Brain microvascular endothelial cell (primary cell): Measurements from ENCODE around the gene WHAMM.

Experiments used
- DNase-seq: peaks from one replicate; pipeline ENCODE4 v3.0.0-alpha.2; 2020
- H3K27ac ChIP-seq: fragments of 250-450 bp; sonication (Bioruptor Pico); 2 replicates; pipeline ENCODE4 v1.5.1; 2020; ENCODE audit warnings: mild to moderate bottlenecking, moderate library complexity
- H3K27me3 ChIP-seq: fragments of 250-450 bp; sonication (Bioruptor Pico); replicated peaks from 2 replicates; pipeline ENCODE4 v1.5.1; 2020; ENCODE audit warnings: mild to moderate bottlenecking
- H3K36me3 ChIP-seq: fragments of 250-450 bp; sonication (Bioruptor Pico); replicated peaks from 2 replicates; pipeline ENCODE4 v1.5.1; 2020; ENCODE audit warnings: mild to moderate bottlenecking
- H3K4me3 ChIP-seq: 2 replicates; pipeline ENCODE4 v1.5.1; 2011; ENCODE audit warnings: low read depth, mild to moderate bottlenecking, control low read depth, low read length, moderate library complexity
- in situ Hi-C: cut with HindIII; loops from 2 replicates; pipeline ENCODE4 v1.10.0; 2017; ENCODE audit warnings: low sequenced_read_pairs, low pct_ligation_motif_present
- TF ChIP-seq, protein P1 (sequence below): IDR thresholded peaks from 2 replicates; pipeline ENCODE4 v1.5.1; 2011; ENCODE audit warnings: low read depth, mild to moderate bottlenecking, moderate library complexity, low read length, control low read depth, inconsistent platforms; ENCODE audit errors: missing control alignments

WHAMM gene

DNA sequence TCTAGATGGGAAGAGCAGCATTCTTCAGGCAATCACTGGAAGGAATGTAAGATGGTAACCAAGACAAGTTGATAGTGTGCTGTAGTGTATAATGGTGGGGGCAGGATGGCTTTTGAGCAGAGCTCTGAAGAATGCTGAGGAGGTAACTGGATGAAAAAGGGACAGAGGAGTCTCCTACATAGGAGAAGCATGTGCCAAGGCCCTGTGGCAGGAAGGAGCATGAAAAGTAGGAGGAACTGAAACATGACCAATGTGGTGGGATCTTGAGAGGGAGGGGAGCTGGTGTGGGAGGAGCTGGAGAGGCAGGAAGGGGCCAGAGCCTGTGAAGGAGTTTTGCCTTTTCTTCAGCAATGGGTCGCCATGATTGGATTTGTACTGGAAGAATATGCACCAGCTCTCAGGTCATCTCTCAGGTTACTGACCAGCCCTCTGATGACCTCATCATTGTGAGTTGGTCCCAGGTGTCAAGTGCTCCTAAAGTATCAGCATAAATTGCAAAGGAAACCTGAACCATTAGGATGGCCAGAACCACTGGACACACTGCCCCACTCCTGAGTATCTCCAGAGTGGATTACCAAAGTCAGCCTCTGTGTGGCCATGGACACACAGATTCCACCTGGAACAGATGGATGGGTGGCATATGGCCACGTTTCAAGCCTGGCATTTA is 42.1 kb upstream of the WHAMM start:
- no peak overlapping the region for H3K27ac ChIP-seq
- DNase-seq, result no peak
- H3K36me3 ChIP-seq, result peaks cover 2% of the 10 kb centered on the region
- in situ Hi-C loops, result no loop called here
- TF ChIP-seq, protein P1, sequence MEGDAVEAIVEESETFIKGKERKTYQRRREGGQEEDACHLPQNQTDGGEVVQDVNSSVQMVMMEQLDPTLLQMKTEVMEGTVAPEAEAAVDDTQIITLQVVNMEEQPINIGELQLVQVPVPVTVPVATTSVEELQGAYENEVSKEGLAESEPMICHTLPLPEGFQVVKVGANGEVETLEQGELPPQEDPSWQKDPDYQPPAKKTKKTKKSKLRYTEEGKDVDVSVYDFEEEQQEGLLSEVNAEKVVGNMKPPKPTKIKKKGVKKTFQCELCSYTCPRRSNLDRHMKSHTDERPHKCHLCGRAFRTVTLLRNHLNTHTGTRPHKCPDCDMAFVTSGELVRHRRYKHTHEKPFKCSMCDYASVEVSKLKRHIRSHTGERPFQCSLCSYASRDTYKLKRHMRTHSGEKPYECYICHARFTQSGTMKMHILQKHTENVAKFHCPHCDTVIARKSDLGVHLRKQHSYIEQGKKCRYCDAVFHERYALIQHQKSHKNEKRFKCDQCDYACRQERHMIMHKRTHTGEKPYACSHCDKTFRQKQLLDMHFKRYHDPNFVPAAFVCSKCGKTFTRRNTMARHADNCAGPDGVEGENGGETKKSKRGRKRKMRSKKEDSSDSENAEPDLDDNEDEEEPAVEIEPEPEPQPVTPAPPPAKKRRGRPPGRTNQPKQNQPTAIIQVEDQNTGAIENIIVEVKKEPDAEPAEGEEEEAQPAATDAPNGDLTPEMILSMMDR, result no peak
- no peaks in the 10 kb centered on the region for H3K27me3 ChIP-seq
- H3K4me3 ChIP-seq, result no peak overlapping the region

DNA sequence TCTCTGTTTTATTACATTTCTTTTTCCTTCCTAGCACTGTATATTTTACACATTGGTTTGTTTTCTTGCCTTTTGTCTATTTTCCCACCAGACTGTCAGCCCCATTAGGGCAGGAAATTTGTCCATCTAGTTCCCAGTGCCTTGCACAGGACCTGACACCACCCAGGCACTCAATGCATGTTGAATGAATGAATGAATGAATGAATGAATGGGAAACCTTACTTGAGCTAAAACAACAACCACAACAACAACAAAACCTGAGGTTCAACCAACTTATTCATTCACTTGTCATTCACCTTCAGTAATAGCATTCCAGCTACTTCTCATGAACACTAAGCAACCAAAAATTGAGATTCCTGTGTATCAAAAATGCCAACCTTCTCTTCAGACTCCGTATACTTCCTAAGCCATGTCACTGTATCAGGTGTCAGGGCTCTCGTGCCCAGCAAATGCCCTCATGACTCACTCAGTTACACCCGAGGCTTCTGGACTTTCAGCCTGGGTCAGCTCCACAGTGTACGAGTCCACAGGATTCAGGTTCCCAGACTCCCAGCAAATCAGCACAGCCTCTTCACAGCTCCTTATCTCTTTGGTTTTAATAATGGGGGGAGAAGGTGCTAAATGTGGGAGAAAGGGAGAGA is 40.9 kb upstream of the WHAMM start:
- in situ Hi-C loops, result no loop called here
- H3K36me3 ChIP-seq, result no peaks in the 10 kb centered on the region
- H3K27me3 ChIP-seq, result no peaks in the 10 kb centered on the region
- no peak overlapping the region for H3K27ac ChIP-seq
- TF ChIP-seq, protein P1, result no peak
- peak; percentile 20 for DNase-seq
- no peak overlapping the region for H3K4me3 ChIP-seq

DNA sequence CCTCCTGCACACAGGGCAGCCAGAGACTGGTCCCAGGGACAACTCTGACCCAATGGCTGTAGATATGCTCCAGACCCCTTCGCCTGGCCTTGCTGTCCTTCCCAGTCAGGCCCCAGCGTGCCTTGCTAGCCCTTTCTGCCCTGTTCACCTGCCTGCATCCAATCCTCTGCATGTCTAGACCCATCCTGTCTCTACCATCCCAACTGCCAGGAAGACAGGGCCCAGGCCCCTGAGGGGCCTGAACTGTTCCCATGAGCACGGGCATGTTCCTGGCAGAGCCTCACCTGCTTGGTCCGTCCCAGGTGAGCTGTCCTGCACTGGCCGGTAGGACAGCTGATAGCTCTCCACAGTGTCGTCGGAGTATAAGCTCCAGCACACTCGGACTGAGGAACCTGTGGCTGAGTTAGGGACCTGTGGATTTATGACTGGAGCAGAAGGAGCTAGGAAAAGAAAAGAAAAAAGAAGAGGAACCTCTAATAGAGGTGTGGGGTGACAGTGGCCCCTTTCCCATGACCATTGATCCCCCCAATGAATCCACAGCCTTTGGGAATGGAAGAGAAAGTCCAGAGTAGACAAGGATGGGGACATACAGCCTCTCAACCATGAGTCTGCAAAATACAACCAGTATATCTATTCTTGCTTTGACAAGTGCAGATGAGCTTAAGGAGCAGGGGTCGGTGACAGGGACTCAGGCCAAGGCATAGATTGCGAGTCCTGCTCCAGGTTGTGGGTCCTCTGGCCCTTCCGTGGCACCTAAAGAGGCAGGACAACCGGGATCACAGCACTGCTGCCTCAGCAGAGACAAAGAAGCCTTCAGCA is 37.4 kb upstream of the WHAMM start:
- in situ Hi-C loops, result no loop called here
- Histone ChIP-seq H3K27me3 (no peaks in the 10 kb centered on the region), H3K27ac (no peak overlapping the region), H3K36me3 (no peaks in the 10 kb centered on the region), H3K4me3 (no peak overlapping the region)
- TF ChIP-seq, protein P1, result no peak
- no peak for DNase-seq

DNA sequence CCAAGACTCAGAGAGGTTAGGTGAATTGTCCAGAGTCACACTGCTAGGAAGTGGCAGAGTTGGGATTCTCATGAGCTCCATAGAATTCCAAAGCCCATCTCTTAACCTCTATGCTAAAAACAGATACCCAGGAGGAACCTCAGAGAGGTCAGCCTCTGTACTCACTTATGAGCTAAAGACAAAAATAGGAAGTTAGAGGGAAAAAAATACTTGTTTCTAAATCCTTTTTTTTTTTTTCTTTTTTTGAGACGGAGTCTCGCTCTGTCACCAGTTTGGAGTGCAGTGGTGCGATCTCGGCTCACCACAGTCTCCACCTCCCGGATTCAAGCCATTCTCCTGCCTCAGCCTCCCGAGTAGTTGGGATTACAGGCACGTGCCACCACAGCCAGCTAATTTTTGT is 34.9 kb upstream of the WHAMM start:
- H3K4me3 ChIP-seq, result no peak overlapping the region
- H3K36me3 ChIP-seq, result no peaks in the 10 kb centered on the region
- no peak overlapping the region for H3K27ac ChIP-seq
- TF ChIP-seq, protein P1, result no peak
- in situ Hi-C loops, result no loop called here
- H3K27me3 ChIP-seq, result no peaks in the 10 kb centered on the region
- no peak for DNase-seq

DNA sequence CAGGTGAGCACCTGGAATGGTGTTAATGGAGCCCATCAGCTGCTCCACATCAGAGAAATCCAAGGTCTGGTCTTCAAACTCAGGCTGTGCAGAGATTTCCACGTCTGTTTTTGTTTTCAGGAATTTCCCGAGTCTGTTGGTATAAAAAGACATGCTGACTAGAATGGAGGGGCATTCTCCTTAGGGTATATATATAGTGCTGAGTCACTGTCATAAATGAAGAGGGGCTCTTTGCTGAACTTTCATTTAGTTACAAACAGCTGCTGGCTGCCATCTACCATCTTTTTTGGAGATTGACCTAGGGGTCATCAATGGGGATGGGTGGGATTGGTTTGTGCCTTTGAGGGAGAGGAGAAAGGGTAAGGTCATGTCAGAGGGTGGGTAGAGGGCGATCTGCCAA is 30.7 kb upstream of the WHAMM start:
- H3K4me3 ChIP-seq, result no peak overlapping the region
- in situ Hi-C loops, result no loop called here
- DNase-seq, result no peak
- H3K27ac ChIP-seq, result no peak overlapping the region
- TF ChIP-seq, protein P1, result no peak
- no peaks in the 10 kb centered on the region for H3K36me3 ChIP-seq
- no peaks in the 10 kb centered on the region for H3K27me3 ChIP-seq
